GM21723 (cell line): ENCODE measurements around the gene IGLL5.
"Not testable (repeated sequence)": the region's sequence is repeated elsewhere in the genome, so short reads cannot be mapped to it uniquely, and the experiment has no call there.

Experiments used
- ATAC-seq: cut with Tn5 transposase; IDR thresholded peaks from one replicate; pipeline ENCODE4 v1.9.1; 2021; ENCODE audit warnings: mild to moderate bottlenecking, moderate library complexity; ENCODE audit not compliant: unreplicated experiment

IGLL5 gene

GRCh38 chr22:22898411-22898950 is 10.9 kb downstream of the IGLL5 start:
- ATAC-seq: not testable (repeated sequence)

GRCh38 chr22:22899342-22900080 is 11.9 kb downstream of the IGLL5 start:
- not testable (repeated sequence) for ATAC-seq

GRCh38 chr22:22900527-22901205 is 13.1 kb downstream of the IGLL5 start:
- ATAC-seq: not testable (repeated sequence)

- no peak for ATAC-seq
Observed at GRCh38 chr22:22901578-22902218, 14.1 kb downstream of the IGLL5 start.

GRCh38 chr22:22902247-22903001 is 14.8 kb downstream of the IGLL5 start:
- no peak for ATAC-seq

- ATAC-seq: no peak
Observed at GRCh38 chr22:22903355-22903777, 15.8 kb downstream of the IGLL5 start.

GRCh38 chr22:22903781-22904192 is 16.2 kb downstream of the IGLL5 start:
- ATAC-seq: not testable (repeated sequence)

GRCh38 chr22:22904736-22905135 is 17.1 kb downstream of the IGLL5 start:
- not testable (repeated sequence) for ATAC-seq

- not testable (repeated sequence) for ATAC-seq
Observed at GRCh38 chr22:22906391-22906790, 18.8 kb downstream of the IGLL5 start.

GRCh38 chr22:22906907-22907550 is 19.4 kb downstream of the IGLL5 start:
- no peak for ATAC-seq

GRCh38 chr22:22907551-22908494 is 20.2 kb downstream of the IGLL5 start:
- ATAC-seq: no peak

- ATAC-seq: no peak
Observed at GRCh38 chr22:22908495-22908861, 20.9 kb downstream of the IGLL5 start.

- ATAC-seq: no peak
Observed at GRCh38 chr22:22908941-22909604, 21.5 kb downstream of the IGLL5 start.

- ATAC-seq: no peak
Observed at GRCh38 chr22:22909605-22910271, 22.1 kb downstream of the IGLL5 start.

GRCh38 chr22:22910272-22911240 is 22.9 kb downstream of the IGLL5 start:
- ATAC-seq: no peak

- ATAC-seq: no peak
Observed at GRCh38 chr22:22911327-22912134, 23.9 kb downstream of the IGLL5 start.
